Stimulated activated naive CD8-positive, alpha-beta T cell treated with anti-CD3 and anti-CD28 coated beads, Interleukin-15, Interleukin-2, amounts not matched to agents 100 ng/mL and 50 ng/mL, for 24 hours (primary cell): ENCODE results near the gene CELF4.
A peak's percentile ranks its signal among the peaks of the same experiment; 100 is the strongest.

ENCODE experiments used
- H3K27ac Mint-ChIP-seq: one replicate; pipeline ENCODE4 v1.8.0; 2021; ENCODE audit warnings: mild to moderate bottlenecking, mixed read lengths
- H3K27me3 Mint-ChIP-seq: one replicate; pipeline ENCODE4 v1.8.0; 2021; ENCODE audit warnings: mixed read lengths
- H3K36me3 Mint-ChIP-seq: one replicate; pipeline ENCODE4 v1.8.0; 2021; ENCODE audit warnings: low read depth, mixed read lengths
- H3K4me1 Mint-ChIP-seq: one replicate; pipeline ENCODE4 v1.8.0; 2021; ENCODE audit warnings: low read depth, mixed read lengths
- H3K4me3 Mint-ChIP-seq: one replicate; pipeline ENCODE4 v1.8.0; 2021; ENCODE audit warnings: mild to moderate bottlenecking, mixed read lengths
- H3K9me3 Mint-ChIP-seq: one replicate; pipeline ENCODE4 v1.8.0; 2021; ENCODE audit warnings: mixed read lengths

The CELF4 gene

DNA sequence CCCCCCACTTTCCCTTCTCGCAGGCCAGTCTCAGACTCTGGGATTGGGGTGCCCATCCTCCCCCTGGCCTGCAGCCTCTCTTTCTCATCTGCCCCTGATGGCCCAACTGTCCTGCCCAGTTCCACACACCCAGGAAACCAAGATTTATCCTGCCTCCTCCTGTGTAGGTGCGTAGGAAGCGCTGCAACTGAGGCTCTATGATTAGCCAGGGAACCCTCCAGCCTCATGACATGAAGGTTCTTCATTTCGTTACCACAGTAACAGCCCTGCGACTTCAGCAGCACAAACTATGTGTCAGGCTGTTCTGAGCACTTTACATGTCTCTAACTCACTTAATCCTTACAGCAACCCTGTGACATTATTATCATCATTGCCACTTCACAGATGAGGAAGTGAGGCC is 305.9 kb downstream of the CELF4 start:
- peaks cover 2% of the 10 kb centered on the region for H3K4me1 Mint-ChIP-seq
- no peak overlapping the region for H3K4me3 Mint-ChIP-seq
- no peaks in the 10 kb centered on the region for H3K9me3 Mint-ChIP-seq
- no peaks in the 10 kb centered on the region for H3K36me3 Mint-ChIP-seq
- no peak overlapping the region for H3K27ac Mint-ChIP-seq
- peaks cover 24% of the 10 kb centered on the region for H3K27me3 Mint-ChIP-seq

DNA sequence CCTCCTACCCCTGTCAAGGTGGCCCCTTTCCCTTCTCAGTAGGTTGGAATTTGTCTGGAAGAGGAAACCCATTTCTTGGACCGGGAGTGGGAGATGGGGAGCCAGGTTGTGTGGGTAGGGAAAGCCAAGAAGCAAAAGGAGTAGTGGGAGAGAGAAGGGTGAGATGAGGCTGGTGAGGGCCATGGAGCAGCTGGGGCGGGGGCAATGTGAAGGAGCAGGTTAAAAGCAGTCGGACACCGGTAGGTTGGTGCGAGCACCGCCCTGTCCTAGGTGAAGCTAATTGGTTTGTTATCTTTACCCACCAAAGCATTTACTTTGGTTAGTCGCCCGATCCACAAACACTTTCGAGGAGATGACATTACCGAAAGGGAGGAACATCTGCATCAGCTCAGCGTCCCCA is 306.8 kb downstream of the CELF4 start:
- Mint-ChIP-seq H3K27ac (no peak overlapping the region), H3K36me3 (no peaks in the 10 kb centered on the region), H3K4me1 (peaks cover 5% of the 10 kb centered on the region), H3K9me3 (no peaks in the 10 kb centered on the region), H3K4me3 (no peak overlapping the region), H3K27me3 (peaks cover 28% of the 10 kb centered on the region)

DNA sequence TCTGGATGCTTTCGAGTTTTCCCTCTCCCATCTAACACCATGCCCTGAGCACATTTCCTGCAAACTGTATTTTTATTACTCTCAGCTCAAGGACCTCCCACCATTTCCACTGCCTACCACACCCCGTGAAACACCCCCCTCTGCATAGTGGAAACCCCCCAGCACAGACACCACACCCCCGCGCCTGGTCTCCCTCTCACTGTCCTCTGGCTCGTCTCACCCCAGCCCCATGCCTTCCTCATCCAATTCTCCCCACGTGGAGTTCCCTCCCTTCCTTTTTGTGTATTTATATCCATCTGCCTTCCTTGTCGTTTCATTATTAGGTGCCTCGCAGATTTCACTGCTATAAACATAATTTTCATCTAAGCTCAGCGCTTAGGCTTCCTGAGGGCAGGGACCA is 307.5 kb downstream of the CELF4 start:
- Mint-ChIP-seq H3K36me3 (no peaks in the 10 kb centered on the region), H3K4me1 (peaks cover 5% of the 10 kb centered on the region), H3K27ac (no peak overlapping the region), H3K4me3 (no peak overlapping the region), H3K9me3 (no peaks in the 10 kb centered on the region), H3K27me3 (peaks cover 28% of the 10 kb centered on the region)

DNA sequence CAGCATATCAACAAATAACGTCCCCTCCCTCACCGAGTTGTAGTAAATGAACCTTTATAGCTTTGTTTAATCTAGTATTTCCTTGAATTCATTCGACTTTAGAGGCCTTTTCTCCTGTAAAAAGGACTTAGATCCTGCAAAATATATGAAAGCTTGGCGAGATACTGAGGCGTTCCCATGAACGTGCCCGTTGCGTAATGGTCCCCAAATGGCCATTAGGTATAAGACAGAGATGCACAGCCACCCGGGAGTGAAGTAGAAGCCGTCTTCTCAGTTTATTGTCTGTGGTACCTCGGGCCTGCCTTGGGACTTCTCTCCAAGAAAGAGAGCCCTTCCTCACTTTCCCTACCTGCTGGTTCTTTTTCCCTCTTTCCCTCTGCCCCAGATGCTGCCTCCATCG is 310.6 kb downstream of the CELF4 start:
- Mint-ChIP-seq H3K4me1 (peaks cover 5% of the 10 kb centered on the region), H3K9me3 (no peaks in the 10 kb centered on the region), H3K27ac (no peak overlapping the region), H3K4me3 (peak overlapping the region; percentile 65), H3K36me3 (no peaks in the 10 kb centered on the region), H3K27me3 (peaks cover 47% of the 10 kb centered on the region)

DNA sequence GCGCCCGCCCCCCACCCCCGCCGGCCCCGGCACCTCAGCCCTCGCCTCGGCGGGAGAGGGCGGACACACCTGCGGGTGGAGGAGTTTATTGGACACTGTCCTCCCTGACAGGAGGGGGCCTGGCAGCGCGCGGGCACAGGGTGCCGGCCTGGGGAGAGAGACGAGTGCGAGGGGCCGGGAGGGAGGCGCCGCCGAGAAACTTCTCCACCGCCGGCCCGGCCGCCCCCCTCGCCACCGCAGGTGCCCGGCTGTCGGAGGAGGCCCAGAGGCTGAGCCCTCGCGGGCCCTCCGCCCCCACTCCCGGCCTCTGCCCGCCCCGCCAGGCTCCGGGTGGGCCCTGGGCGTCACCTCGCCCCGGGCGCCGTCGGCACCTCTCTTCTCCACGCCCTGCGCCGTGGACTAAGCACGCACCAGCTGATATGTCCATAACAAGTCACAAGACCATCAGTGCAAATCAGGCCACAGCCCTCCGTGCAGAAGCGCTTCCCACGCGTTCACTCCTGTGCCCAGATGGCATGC is 311.3 kb downstream of the CELF4 start:
- no peak overlapping the region for H3K27ac Mint-ChIP-seq
- H3K4me3 Mint-ChIP-seq: peak overlapping the region; percentile 65
- H3K27me3 Mint-ChIP-seq: peaks cover 50% of the 10 kb centered on the region
- peaks cover 5% of the 10 kb centered on the region for H3K4me1 Mint-ChIP-seq
- no peaks in the 10 kb centered on the region for H3K9me3 Mint-ChIP-seq
- no peaks in the 10 kb centered on the region for H3K36me3 Mint-ChIP-seq

DNA sequence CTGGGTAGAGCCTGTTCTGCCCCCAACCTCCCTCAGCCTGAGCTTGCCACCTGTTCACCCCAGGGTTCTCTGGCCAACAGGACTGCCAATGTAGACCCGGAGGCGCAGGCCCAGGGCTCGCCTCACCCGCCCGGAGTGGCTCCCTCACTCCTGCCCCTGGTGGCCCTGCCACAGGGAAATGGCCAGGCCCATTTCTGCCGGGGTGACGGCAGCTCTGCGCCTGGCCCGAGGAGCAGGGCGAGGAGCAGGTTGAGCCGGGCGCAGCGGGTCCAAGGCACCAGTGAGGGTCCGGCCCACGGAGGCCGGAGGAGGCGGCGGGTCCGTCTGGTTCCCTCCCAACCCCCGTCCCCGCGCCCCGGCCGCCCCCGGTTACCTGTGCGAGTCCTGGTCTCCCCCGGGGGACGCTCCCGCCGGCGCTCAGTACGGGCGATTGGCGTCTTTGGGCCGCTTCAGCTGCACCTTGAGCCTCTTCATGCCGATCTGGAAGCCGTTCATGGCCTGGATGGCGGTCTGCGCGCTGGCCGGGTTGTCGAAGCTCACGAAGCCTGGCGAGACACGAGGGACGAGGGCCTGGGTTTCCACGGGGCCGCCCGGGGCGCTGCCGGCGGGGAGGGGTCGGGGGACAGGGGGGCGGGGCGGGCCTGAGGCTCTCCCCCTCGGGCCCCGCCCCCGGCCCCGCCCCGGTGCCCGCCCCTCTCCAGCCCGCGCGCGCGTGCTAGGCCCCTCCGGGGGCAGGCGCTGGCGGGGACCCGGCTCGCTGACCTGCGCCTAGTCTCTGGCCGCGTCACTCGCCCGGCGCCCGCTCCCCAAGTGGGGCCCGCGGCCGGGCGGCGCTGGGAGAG is 312.0 kb downstream of the CELF4 start:
- Mint-ChIP-seq H3K36me3 (no peaks in the 10 kb centered on the region), H3K4me1 (peaks cover 5% of the 10 kb centered on the region), H3K27ac (no peak overlapping the region), H3K4me3 (no peak overlapping the region), H3K9me3 (no peaks in the 10 kb centered on the region), H3K27me3 (peaks cover 51% of the 10 kb centered on the region)

DNA sequence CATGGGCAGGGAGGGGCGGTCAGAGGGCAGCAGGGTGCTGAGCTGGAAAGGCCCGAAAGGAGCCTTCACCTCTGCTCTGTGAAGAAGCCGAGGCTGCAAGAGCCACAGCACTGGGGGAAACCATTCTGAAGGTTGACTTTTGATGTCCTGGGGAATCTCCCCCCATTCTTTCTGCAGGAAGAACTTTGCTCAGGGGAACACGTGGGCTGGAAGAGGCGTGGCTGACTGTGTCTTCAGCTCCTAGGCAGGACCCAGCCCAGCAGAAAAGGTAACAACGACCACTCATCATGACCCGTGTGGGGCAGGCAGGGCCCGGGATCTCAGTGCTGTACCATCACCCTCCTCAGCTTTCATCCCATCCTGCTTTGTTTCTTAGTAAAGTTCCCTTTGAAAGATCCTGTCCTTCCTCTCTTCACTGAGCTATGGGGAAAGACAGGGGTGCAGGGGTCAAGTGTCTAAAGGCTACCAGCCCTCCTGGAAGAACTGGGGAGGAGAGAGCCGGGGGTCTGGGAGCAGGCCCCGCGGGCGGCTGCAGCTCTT is 312.7 kb downstream of the CELF4 start:
- H3K4me3 Mint-ChIP-seq: no peak overlapping the region
- H3K27ac Mint-ChIP-seq: no peak overlapping the region
- H3K9me3 Mint-ChIP-seq: no peaks in the 10 kb centered on the region
- H3K4me1 Mint-ChIP-seq: peaks cover 5% of the 10 kb centered on the region
- peaks cover 51% of the 10 kb centered on the region for H3K27me3 Mint-ChIP-seq
- no peaks in the 10 kb centered on the region for H3K36me3 Mint-ChIP-seq

DNA sequence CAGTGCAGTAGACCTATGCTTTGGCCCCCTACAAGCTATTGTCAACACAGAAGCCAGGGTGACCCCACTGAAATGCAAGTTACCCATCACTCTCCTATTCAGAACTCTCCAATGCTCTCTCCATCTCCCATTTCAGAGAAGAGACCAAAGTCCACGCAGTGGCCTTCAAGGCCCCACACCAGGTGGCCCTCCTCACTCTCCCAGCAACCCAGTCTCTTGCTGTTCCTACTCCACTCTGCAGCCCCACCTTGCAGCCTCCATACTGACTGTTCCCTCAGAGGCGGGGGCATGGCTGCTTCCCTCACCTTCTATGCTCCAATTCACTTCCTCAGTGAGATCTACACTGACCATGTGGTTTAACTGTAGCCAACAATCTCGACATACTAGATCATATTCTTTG is 313.3 kb downstream of the CELF4 start:
- H3K27ac Mint-ChIP-seq: no peak overlapping the region
- H3K4me1 Mint-ChIP-seq: peaks cover 5% of the 10 kb centered on the region
- H3K27me3 Mint-ChIP-seq: peaks cover 47% of the 10 kb centered on the region
- H3K4me3 Mint-ChIP-seq: no peak overlapping the region
- H3K9me3 Mint-ChIP-seq: no peaks in the 10 kb centered on the region
- H3K36me3 Mint-ChIP-seq: no peaks in the 10 kb centered on the region

DNA sequence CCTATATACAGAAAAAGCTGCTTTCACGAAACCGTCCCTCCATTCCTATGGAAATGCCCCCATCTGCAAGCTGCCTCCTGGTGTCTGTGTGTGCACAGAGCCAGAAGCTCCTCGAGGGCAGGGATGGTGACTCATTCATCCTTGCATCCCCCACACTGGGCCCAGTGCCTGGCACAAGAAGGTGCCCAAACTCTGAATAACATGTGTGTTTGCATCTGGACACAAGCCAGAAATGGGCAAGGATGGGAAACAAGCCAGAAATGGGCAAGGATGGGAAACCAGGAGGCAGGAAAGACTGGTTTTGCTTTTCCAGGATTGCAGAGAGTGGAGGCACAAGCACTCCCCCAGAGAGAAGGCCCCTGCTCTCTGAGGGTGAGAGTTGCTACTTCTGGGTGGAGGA is 313.9 kb downstream of the CELF4 start:
- no peak overlapping the region for H3K4me3 Mint-ChIP-seq
- no peaks in the 10 kb centered on the region for H3K36me3 Mint-ChIP-seq
- H3K4me1 Mint-ChIP-seq: peaks cover 5% of the 10 kb centered on the region
- H3K27me3 Mint-ChIP-seq: peaks cover 43% of the 10 kb centered on the region
- no peak overlapping the region for H3K27ac Mint-ChIP-seq
- no peaks in the 10 kb centered on the region for H3K9me3 Mint-ChIP-seq

DNA sequence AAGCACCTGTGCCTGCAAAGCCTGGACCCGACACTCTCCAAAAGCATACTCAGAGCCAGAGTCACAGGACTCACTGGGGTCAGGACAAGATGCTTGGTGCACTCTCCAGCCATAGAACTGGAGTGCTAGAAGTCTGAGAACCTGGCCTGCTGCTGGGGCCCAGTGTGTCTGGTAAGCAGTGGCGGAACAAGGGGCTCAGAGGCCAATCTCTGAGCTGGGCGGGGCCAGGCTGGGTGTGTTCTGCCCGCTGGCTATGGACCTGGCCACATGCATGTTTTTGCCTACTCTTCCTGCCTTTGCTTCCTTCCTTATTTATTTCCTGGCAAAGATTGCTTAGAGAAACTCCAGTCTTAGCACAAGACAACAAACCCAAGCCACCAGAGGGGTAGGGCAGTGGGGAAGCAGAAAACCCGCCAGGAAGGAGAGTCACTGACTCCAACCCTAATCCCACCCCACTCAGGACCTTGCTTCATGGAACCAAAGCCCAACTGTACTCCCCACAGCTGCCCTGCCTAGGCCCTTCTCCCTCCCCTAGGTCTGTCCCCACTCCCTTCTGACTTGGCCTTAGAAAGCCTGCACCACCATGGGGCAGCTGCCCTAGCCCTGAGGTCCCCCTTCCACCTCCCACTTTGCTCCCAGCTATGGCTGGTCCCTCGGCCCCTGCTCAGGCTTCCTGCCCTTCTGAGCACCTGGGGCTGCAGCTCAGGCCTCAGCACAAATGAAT is 315.5 kb downstream of the CELF4 start:
- Mint-ChIP-seq H3K27me3 (peaks cover 40% of the 10 kb centered on the region), H3K9me3 (no peaks in the 10 kb centered on the region), H3K36me3 (no peaks in the 10 kb centered on the region), H3K4me3 (no peak overlapping the region), H3K27ac (no peak overlapping the region), H3K4me1 (peaks cover 5% of the 10 kb centered on the region)

DNA sequence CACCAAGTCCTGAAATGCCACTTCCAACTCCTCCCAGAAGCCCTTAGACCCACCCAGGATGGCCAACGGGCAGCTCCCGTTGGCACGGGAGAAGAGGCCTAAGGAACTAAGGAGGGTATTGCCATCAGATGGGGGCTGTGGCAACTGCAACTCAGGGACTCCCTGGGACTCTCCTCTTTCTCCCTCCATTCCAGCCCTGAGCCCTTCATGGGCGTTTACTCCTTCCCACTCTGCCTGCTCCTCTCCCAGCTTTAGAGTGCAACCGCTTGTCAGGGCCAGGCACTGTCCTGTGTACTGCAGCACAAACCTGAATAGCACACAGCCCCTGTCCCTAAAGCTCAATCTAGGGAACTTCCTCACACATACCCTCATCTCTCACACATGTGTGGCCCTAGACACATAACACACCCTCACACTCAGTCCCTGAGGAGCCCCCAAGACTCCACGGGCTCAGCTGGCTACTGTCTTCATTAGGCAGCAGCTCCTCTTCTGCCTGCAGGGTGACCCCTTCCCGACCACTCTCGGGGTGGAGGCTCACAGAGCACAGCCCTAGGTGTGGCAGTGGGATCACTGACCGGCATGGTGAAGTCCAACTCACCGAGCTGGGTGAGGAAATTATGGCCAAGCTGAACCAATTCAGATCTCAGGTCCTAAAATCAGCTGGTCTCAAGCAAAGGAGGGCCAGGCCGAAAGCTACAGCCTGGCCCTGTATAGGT is 316.3 kb downstream of the CELF4 start:
- H3K4me3 Mint-ChIP-seq: no peak overlapping the region
- H3K27me3 Mint-ChIP-seq: peaks cover 39% of the 10 kb centered on the region
- no peaks in the 10 kb centered on the region for H3K4me1 Mint-ChIP-seq
- no peak overlapping the region for H3K27ac Mint-ChIP-seq
- no peaks in the 10 kb centered on the region for H3K9me3 Mint-ChIP-seq
- H3K36me3 Mint-ChIP-seq: no peaks in the 10 kb centered on the region

DNA sequence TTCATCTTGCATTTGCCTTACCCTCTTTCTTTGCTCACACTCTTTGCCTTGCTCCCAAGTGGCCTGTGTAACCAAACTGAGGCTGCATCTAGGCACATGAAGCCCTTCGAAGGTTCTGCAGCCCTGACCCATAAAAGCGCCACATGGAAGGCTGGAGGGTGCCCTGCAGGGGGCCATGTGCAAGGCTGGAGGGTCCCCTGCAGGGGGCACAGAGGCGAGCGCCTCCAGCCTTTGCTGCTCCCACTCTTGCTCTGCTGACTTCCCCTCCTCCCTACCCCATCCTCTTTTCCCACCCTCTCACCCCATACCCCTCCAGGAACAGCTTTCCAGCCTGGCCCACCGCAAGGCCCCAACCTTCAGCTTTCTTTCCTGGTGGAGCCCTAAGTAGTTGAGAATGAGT is 317.3 kb downstream of the CELF4 start:
- H3K27ac Mint-ChIP-seq: no peak overlapping the region
- H3K4me3 Mint-ChIP-seq: no peak overlapping the region
- H3K9me3 Mint-ChIP-seq: no peaks in the 10 kb centered on the region
- H3K36me3 Mint-ChIP-seq: no peaks in the 10 kb centered on the region
- no peaks in the 10 kb centered on the region for H3K4me1 Mint-ChIP-seq
- H3K27me3 Mint-ChIP-seq: peaks cover 47% of the 10 kb centered on the region

DNA sequence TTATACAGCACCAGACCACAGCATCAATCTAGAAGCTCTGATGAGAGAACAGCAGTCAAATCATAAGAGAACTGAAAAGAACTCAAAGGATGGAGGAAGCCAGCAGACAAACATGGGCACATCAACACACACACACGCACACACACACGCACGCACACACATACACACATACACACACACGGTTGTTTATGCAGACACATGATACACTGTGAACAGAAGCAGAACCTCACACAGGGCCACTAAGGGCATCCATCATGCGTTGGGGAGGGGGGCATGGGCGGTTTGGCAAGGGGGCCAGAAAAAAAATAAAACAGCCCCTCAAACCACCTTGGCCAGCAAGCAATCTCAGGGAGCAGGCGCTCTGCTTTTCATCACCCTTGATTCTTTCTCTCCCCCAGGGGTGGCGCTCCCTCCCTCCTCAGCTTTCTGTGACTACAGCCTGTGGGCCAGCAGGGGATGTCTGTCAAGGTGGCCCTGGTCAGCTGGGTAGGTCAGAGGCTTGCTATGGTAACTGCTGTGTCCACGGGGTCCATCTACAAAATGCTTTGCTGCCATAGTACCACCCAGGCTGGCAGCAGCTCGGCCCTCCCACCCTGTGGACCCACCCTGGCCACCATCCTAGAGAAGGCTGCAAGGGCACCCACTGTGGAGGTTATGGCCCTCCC is 318.0 kb downstream of the CELF4 start:
- no peak overlapping the region for H3K4me3 Mint-ChIP-seq
- H3K4me1 Mint-ChIP-seq: no peaks in the 10 kb centered on the region
- H3K36me3 Mint-ChIP-seq: no peaks in the 10 kb centered on the region
- H3K27me3 Mint-ChIP-seq: peaks cover 46% of the 10 kb centered on the region
- H3K27ac Mint-ChIP-seq: no peak overlapping the region
- H3K9me3 Mint-ChIP-seq: no peaks in the 10 kb centered on the region

DNA sequence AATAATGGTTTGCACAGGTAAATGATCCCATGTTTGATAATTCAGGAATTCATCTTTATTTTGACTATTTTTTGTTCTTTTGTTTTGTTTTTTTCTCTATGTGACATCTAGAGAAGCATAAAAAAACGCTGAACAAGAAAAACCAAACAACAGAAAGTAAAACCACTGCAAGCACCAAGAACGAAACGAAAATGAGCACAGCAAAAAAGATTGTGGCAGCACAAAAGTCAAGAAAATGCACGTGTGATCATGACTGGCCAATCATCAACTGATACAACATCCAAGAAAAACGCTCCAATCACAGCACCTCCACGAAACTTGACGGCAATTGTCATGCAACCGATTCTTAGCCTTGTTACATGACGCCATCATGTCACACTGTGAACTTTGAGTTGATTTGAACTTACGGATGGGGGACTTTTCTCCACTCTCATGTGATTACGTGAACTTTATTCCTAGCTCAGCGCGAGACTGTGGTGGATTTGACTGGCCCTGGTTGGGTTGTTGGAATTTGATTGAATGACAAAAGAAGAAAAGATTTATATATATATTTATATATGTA is 318.7 kb downstream of the CELF4 start:
- H3K4me1 Mint-ChIP-seq: no peaks in the 10 kb centered on the region
- no peak overlapping the region for H3K27ac Mint-ChIP-seq
- peaks cover 41% of the 10 kb centered on the region for H3K27me3 Mint-ChIP-seq
- H3K9me3 Mint-ChIP-seq: no peaks in the 10 kb centered on the region
- no peak overlapping the region for H3K4me3 Mint-ChIP-seq
- H3K36me3 Mint-ChIP-seq: no peaks in the 10 kb centered on the region
